Kidney capillary endothelial cell (primary cell): ENCODE results near the gene GTPBP3.
A peak's percentile ranks its signal among the peaks of the same experiment; 100 is the strongest.

Experiments
- DNase-seq: peaks from one replicate; pipeline ENCODE4 v3.0.0-alpha.2; 2018; ENCODE audit warnings: low spot score

The GTPBP3 gene

GRCh38 chr19:17309198-17309964 is 28.0 kb upstream of the GTPBP3 start, which contains the start of gene DDA1:
TSS of gene DDA1 (plus strand) at chr19:17309563. CDS start at chr19:17309655, 92 bp downstream.
- peak; percentile 99 for DNase-seq

- no peak for DNase-seq
These were observed 27.3 kb upstream of the GTPBP3 start for GRCh38 chr19:17309965-17310461.

GRCh38 chr19:17311455-17312188 is 25.7 kb upstream of the GTPBP3 start:
- no peak for DNase-seq

- no peak for DNase-seq
These were observed 24.9 kb upstream of the GTPBP3 start for GRCh38 chr19:17312189-17313113.

- no peak for DNase-seq
These were observed 23.3 kb upstream of the GTPBP3 start for GRCh38 chr19:17314007-17314593.

GRCh38 chr19:17318966-17319365 is 18.4 kb upstream of the GTPBP3 start:
- DNase-seq: no peak

- no peak for DNase-seq
These were observed 17.7 kb upstream of the GTPBP3 start for GRCh38 chr19:17319473-17320238.

GRCh38 chr19:17320435-17320834 is 16.9 kb upstream of the GTPBP3 start:
- no peak for DNase-seq

- no peak for DNase-seq
These were observed 15.5 kb upstream of the GTPBP3 start for GRCh38 chr19:17321655-17322489.

- DNase-seq: no peak
These were observed 14.5 kb upstream of the GTPBP3 start for GRCh38 chr19:17322854-17323253.

GRCh38 chr19:17323300-17323963 is 13.9 kb upstream of the GTPBP3 start:
- no peak for DNase-seq

GRCh38 chr19:17323964-17324332 is 13.4 kb upstream of the GTPBP3 start:
- no peak for DNase-seq

- DNase-seq: no peak
These were observed 12.8 kb upstream of the GTPBP3 start for GRCh38 chr19:17324357-17325114.

- no peak for DNase-seq
These were observed 12.2 kb upstream of the GTPBP3 start for GRCh38 chr19:17325133-17325532.

- no peak for DNase-seq
These were observed 11.3 kb upstream of the GTPBP3 start for GRCh38 chr19:17325881-17326594.

- DNase-seq: no peak
These were observed 10.8 kb upstream of the GTPBP3 start for GRCh38 chr19:17326595-17326966.

- DNase-seq: no peak
These were observed 10.2 kb upstream of the GTPBP3 start for GRCh38 chr19:17327068-17327653.
